Measurements from ENCODE around the gene EGFL6. TPM values are rescaled to one million over a fixed set of nuclear protein-coding genes. Genes with fewer than 3 reads are reported as not detected.

The EGFL6 gene
- polyA plus RNA-seq, 1 of the 3 experiments (the other 2 are of a cell fraction): 0.25 TPM

DNA sequence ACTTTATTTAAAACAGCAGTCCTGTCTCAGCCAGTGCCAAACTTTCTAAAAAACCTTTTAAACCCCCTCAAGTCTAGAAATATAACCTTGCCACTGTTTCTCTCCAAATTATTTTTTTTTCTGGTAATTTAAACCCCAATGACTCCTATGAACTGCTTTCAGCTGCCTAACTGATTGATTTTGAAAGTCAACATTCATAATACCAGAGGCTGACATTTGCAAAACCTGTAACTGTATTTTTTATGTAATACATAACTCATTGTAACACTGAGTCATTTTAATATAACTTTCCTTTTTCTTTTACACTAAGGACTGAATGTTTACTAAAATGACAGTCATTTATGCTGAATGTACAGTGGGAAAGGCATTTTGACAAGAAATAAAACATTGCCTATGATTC is 19.1 kb upstream of the EGFL6 start:
- no peaks in the 10 kb centered on the region for H4K20me1 ChIP-seq (ENCODE audit: insufficient read depth)
- POLR2A ChIA-PET: no interaction called here
- H2AFZ ChIP-seq (ENCODE audit: low read depth): no peak overlapping the region
- no peak for DNase-seq
- no peaks in the 10 kb centered on the region for H3K79me2 ChIP-seq (ENCODE audit: insufficient read depth)
- H3K36me3 ChIP-seq (replicated peaks in 1 of 2; ENCODE audit: control insufficient read depth in 1 of 2, insufficient read depth in 2 of 2, low read length in 1 of 2): no peaks in the 10 kb centered on the region
- peaks cover 11% of the 10 kb centered on the region; the same call in 1 of the 2 replicates for H3K27me3 ChIP-seq (ENCODE audit: insufficient read depth)
- no peaks in the 10 kb centered on the region for H3F3A ChIP-seq (replicated peaks; ENCODE audit: insufficient read depth)
- CTCF ChIA-PET: no interaction called here
- H3K4me2 ChIP-seq: no peak overlapping the region
- no peak for TF ChIP-seq CHD2 (IDR thresholded peaks at IDR 0.05; ENCODE audit: low read length, partially characterized antibody)
- no peak for TF ChIP-seq SMC3 (IDR thresholded peaks at IDR 0.05; ENCODE audit: low read depth, low read length)
- TF ChIP-seq RCOR1 (IDR thresholded peaks at IDR 0.05; ENCODE audit: low read length): no peak
- TF ChIP-seq, protein P1, sequence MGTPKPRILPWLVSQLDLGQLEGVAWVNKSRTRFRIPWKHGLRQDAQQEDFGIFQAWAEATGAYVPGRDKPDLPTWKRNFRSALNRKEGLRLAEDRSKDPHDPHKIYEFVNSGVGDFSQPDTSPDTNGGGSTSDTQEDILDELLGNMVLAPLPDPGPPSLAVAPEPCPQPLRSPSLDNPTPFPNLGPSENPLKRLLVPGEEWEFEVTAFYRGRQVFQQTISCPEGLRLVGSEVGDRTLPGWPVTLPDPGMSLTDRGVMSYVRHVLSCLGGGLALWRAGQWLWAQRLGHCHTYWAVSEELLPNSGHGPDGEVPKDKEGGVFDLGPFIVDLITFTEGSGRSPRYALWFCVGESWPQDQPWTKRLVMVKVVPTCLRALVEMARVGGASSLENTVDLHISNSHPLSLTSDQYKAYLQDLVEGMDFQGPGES (IDR thresholded peaks at IDR 0.05; ENCODE audit: low read depth, low read length): no peak
- no peak for TF ChIP-seq MEF2A (IDR thresholded peaks at IDR 0.05; ENCODE audit: borderline replicate concordance, low read depth)
- TF ChIP-seq TCF12 (IDR thresholded peaks at IDR 0.05): no peak
- no peak for TF ChIP-seq RXRA (IDR thresholded peaks at IDR 0.05; ENCODE audit: borderline replicate concordance, low read depth)
- TF ChIP-seq EZH2phosphoT487 (IDR thresholded peaks at IDR 0.05; ENCODE audit: borderline replicate concordance, low read depth): no peak
- TF ChIP-seq YY1 (IDR thresholded peaks at IDR 0.05; ENCODE audit: low read depth): no peak
- no peak for TF ChIP-seq ELF1 (IDR thresholded peaks at IDR 0.05)
- TF ChIP-seq, protein P2, sequence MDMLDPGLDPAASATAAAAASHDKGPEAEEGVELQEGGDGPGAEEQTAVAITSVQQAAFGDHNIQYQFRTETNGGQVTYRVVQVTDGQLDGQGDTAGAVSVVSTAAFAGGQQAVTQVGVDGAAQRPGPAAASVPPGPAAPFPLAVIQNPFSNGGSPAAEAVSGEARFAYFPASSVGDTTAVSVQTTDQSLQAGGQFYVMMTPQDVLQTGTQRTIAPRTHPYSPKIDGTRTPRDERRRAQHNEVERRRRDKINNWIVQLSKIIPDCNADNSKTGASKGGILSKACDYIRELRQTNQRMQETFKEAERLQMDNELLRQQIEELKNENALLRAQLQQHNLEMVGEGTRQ (IDR thresholded peaks at IDR 0.05; ENCODE audit: borderline replicate concordance, low read depth, low read length): no peak
- TF ChIP-seq EP300 (IDR thresholded peaks at IDR 0.05; ENCODE audit: borderline replicate concordance in 1 of 2, low read depth in 1 of 2, low read length in 1 of 2): no peak
- TF ChIP-seq, protein P3, sequence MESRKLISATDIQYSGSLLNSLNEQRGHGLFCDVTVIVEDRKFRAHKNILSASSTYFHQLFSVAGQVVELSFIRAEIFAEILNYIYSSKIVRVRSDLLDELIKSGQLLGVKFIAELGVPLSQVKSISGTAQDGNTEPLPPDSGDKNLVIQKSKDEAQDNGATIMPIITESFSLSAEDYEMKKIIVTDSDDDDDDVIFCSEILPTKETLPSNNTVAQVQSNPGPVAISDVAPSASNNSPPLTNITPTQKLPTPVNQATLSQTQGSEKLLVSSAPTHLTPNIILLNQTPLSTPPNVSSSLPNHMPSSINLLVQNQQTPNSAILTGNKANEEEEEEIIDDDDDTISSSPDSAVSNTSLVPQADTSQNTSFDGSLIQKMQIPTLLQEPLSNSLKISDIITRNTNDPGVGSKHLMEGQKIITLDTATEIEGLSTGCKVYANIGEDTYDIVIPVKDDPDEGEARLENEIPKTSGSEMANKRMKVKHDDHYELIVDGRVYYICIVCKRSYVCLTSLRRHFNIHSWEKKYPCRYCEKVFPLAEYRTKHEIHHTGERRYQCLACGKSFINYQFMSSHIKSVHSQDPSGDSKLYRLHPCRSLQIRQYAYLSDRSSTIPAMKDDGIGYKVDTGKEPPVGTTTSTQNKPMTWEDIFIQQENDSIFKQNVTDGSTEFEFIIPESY (IDR thresholded peaks at IDR 0.05; ENCODE audit: borderline replicate concordance, low read depth): no peak
- TF ChIP-seq, protein P4, sequence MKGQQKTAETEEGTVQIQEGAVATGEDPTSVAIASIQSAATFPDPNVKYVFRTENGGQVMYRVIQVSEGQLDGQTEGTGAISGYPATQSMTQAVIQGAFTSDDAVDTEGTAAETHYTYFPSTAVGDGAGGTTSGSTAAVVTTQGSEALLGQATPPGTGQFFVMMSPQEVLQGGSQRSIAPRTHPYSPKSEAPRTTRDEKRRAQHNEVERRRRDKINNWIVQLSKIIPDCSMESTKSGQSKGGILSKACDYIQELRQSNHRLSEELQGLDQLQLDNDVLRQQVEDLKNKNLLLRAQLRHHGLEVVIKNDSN (IDR thresholded peaks at IDR 0.05; ENCODE audit: borderline replicate concordance, low read depth): no peak
- no peak for TF ChIP-seq RFX5 (IDR thresholded peaks at IDR 0.05; ENCODE audit: low read length)
- no peak for TF ChIP-seq POLR2AphosphoS5 (IDR thresholded peaks at IDR 0.05; ENCODE audit: low read depth, low read length)
- no peak for TF ChIP-seq FOXM1 (IDR thresholded peaks at IDR 0.05; ENCODE audit: low read depth)
- TF ChIP-seq NFIC (IDR thresholded peaks at IDR 0.05; ENCODE audit: borderline replicate concordance): no peak
- TF ChIP-seq, protein P5, sequence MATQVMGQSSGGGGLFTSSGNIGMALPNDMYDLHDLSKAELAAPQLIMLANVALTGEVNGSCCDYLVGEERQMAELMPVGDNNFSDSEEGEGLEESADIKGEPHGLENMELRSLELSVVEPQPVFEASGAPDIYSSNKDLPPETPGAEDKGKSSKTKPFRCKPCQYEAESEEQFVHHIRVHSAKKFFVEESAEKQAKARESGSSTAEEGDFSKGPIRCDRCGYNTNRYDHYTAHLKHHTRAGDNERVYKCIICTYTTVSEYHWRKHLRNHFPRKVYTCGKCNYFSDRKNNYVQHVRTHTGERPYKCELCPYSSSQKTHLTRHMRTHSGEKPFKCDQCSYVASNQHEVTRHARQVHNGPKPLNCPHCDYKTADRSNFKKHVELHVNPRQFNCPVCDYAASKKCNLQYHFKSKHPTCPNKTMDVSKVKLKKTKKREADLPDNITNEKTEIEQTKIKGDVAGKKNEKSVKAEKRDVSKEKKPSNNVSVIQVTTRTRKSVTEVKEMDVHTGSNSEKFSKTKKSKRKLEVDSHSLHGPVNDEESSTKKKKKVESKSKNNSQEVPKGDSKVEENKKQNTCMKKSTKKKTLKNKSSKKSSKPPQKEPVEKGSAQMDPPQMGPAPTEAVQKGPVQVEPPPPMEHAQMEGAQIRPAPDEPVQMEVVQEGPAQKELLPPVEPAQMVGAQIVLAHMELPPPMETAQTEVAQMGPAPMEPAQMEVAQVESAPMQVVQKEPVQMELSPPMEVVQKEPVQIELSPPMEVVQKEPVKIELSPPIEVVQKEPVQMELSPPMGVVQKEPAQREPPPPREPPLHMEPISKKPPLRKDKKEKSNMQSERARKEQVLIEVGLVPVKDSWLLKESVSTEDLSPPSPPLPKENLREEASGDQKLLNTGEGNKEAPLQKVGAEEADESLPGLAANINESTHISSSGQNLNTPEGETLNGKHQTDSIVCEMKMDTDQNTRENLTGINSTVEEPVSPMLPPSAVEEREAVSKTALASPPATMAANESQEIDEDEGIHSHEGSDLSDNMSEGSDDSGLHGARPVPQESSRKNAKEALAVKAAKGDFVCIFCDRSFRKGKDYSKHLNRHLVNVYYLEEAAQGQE (IDR thresholded peaks at IDR 0.05; ENCODE audit: low read depth, low read length): no peak
- TF ChIP-seq SIN3A (IDR thresholded peaks at IDR 0.05; ENCODE audit: borderline replicate concordance, low read depth, low read length): no peak
- H3K4me1 ChIP-seq (ENCODE audit: control insufficient read depth in 1 of 2, insufficient read depth in 2 of 2, low read depth in 1 of 2, low read length in 1 of 2): no peaks in the 10 kb centered on the region
- H3K9ac ChIP-seq: no peak overlapping the region
- H3K9me3 ChIP-seq: no peaks in the 10 kb centered on the region
- no peak overlapping the region for H3K4me3 ChIP-seq (ENCODE audit: low read depth in 2 of 2, low read length in 1 of 2)
- H3K27ac ChIP-seq (ENCODE audit: low read depth in 2 of 2, low read length in 1 of 2): no peak overlapping the region
- no peaks in the 10 kb centered on the region for H3K9me2 ChIP-seq

All from SK-N-SH (cell line).